ACC112 (cell line): ENCODE data around the gene C19orf67.
"Not testable (repeated sequence)": the region's sequence is repeated elsewhere in the genome, so short reads cannot be mapped to it uniquely, and the experiment has no call there.

Experiments
- H2AFZ ChIP-seq: fragments of 200-600 bp; sonication (generic); one replicate; pipeline ENCODE4 v1.6.0; 2017; ENCODE audit warnings: antibody characterized with exemption, low read length; ENCODE audit not compliant: unreplicated experiment
- H3K27ac ChIP-seq: fragments of 200-600 bp; sonication (generic); 2 replicates; pipeline ENCODE4 v1.5.1; 2014; ENCODE audit warnings: low read depth, mild to moderate bottlenecking, antibody characterized with exemption, low read length, moderate library complexity
- H3K27me3 ChIP-seq: fragments of 200-600 bp; sonication (generic); 2 replicates; pipeline ENCODE4 v1.6.1; 2014; ENCODE audit warnings: mild to moderate bottlenecking, antibody characterized with exemption, low read length, moderate library complexity, mixed read lengths; ENCODE audit not compliant: insufficient read depth
- H3K36me3 ChIP-seq: fragments of 200-600 bp; sonication (generic); 2 replicates; pipeline ENCODE4 v1.6.1; 2016; ENCODE audit warnings: mild to moderate bottlenecking, antibody characterized with exemption, low read length, moderate library complexity, mixed read lengths; ENCODE audit not compliant: insufficient read depth
- H3K4me1 ChIP-seq: fragments of 200-600 bp; sonication (generic); one replicate; pipeline ENCODE4 v1.6.1; 2016; ENCODE audit warnings: low read length, mixed read lengths; ENCODE audit not compliant: insufficient read depth, unreplicated experiment, control insufficient read depth
- H3K4me3 ChIP-seq: fragments of 200-600 bp; sonication (generic); 2 replicates; pipeline ENCODE4 v1.5.1; 2014; ENCODE audit warnings: mild to moderate bottlenecking, low read depth, low read length
- H3K79me2 ChIP-seq: fragments of 200-600 bp; sonication (generic); one replicate; pipeline ENCODE4 v1.6.0; 2016; ENCODE audit warnings: low read length; ENCODE audit not compliant: control insufficient read depth, unreplicated experiment, insufficient read depth

The C19orf67 gene

GRCh38 chr19:14055396-14055795 is 30.2 kb downstream of the C19orf67 start:
- Histone ChIP-seq H2AFZ (no peak overlapping the region), H3K27me3 (peaks cover 7% of the 10 kb centered on the region), H3K36me3 (no peaks in the 10 kb centered on the region), H3K27ac (no peak overlapping the region), H3K79me2 (no peaks in the 10 kb centered on the region), H3K4me1 (peaks cover 3% of the 10 kb centered on the region), H3K4me3 (no peak overlapping the region)

- Histone ChIP-seq H3K4me1 (peaks cover 3% of the 10 kb centered on the region), H3K27ac (no peak overlapping the region), H3K79me2 (no peaks in the 10 kb centered on the region), H2AFZ (no peak overlapping the region), H3K27me3 (peaks cover 7% of the 10 kb centered on the region), H3K4me3 (no peak overlapping the region), H3K36me3 (no peaks in the 10 kb centered on the region)
Measured at GRCh38 chr19:14054721-14055120, 30.9 kb downstream of the C19orf67 start.

- no peak overlapping the region for H2AFZ ChIP-seq
- no peaks in the 10 kb centered on the region for H3K36me3 ChIP-seq
- H3K79me2 ChIP-seq = no peaks in the 10 kb centered on the region
- H3K27ac ChIP-seq = no peak overlapping the region
- peaks cover 3% of the 10 kb centered on the region for H3K4me1 ChIP-seq
- peaks cover 7% of the 10 kb centered on the region for H3K27me3 ChIP-seq
- H3K4me3 ChIP-seq = no peak overlapping the region
Measured at GRCh38 chr19:14054099-14054498, 31.5 kb downstream of the C19orf67 start.

GRCh38 chr19:14053500-14053899 is 32.1 kb downstream of the C19orf67 start:
- Histone ChIP-seq H2AFZ (no peak overlapping the region), H3K27me3 (peaks cover 3% of the 10 kb centered on the region), H3K79me2 (no peaks in the 10 kb centered on the region), H3K27ac (no peak overlapping the region), H3K4me3 (no peak overlapping the region), H3K36me3 (no peaks in the 10 kb centered on the region), H3K4me1 (peaks cover 3% of the 10 kb centered on the region)

GRCh38 chr19:14053032-14053431 is 32.6 kb downstream of the C19orf67 start:
- H3K4me1 ChIP-seq = no peaks in the 10 kb centered on the region
- no peaks in the 10 kb centered on the region for H3K27me3 ChIP-seq
- H3K36me3 ChIP-seq = no peaks in the 10 kb centered on the region
- no peaks in the 10 kb centered on the region for H3K79me2 ChIP-seq
- H3K27ac ChIP-seq = no peak overlapping the region
- H2AFZ ChIP-seq = no peak overlapping the region
- no peak overlapping the region for H3K4me3 ChIP-seq

- Histone ChIP-seq H3K79me2 (no peaks in the 10 kb centered on the region), H2AFZ (no peak overlapping the region), H3K4me1 (no peaks in the 10 kb centered on the region), H3K4me3 (no peak overlapping the region), H3K36me3 (no peaks in the 10 kb centered on the region), H3K27ac (no peak overlapping the region), H3K27me3 (no peaks in the 10 kb centered on the region)
Measured at GRCh38 chr19:14052470-14052869, 33.1 kb downstream of the C19orf67 start.

- H3K4me3 ChIP-seq = no peak overlapping the region
- H3K36me3 ChIP-seq = no peaks in the 10 kb centered on the region
- H3K4me1 ChIP-seq = no peaks in the 10 kb centered on the region
- no peaks in the 10 kb centered on the region for H3K79me2 ChIP-seq
- H2AFZ ChIP-seq = no peak overlapping the region
- H3K27ac ChIP-seq = no peak overlapping the region
- no peaks in the 10 kb centered on the region for H3K27me3 ChIP-seq
Measured at GRCh38 chr19:14051980-14052379, 33.6 kb downstream of the C19orf67 start.

- H3K27ac ChIP-seq, H3K4me3 ChIP-seq, H3K36me3 ChIP-seq, H3K27me3 ChIP-seq, H2AFZ ChIP-seq, H3K4me1 ChIP-seq, H3K79me2 ChIP-seq: not testable (repeated sequence)
Measured at GRCh38 chr19:14050961-14051360, 34.6 kb downstream of the C19orf67 start.

- no peak overlapping the region for H3K27ac ChIP-seq
- H3K4me3 ChIP-seq = no peak overlapping the region
- H3K36me3 ChIP-seq = no peaks in the 10 kb centered on the region
- no peak overlapping the region for H2AFZ ChIP-seq
- H3K27me3 ChIP-seq = no peaks in the 10 kb centered on the region
- no peaks in the 10 kb centered on the region for H3K79me2 ChIP-seq
- H3K4me1 ChIP-seq = no peaks in the 10 kb centered on the region
Measured at GRCh38 chr19:14050512-14050911, 35.1 kb downstream of the C19orf67 start.

- Histone ChIP-seq H3K4me3 (no peak overlapping the region), H3K27me3 (no peaks in the 10 kb centered on the region), H2AFZ (no peak overlapping the region), H3K36me3 (no peaks in the 10 kb centered on the region), H3K27ac (no peak overlapping the region), H3K4me1 (no peaks in the 10 kb centered on the region), H3K79me2 (no peaks in the 10 kb centered on the region)
Measured at GRCh38 chr19:14048443-14049153, 37.0 kb downstream of the C19orf67 start.

- not testable (repeated sequence) for H3K27me3 ChIP-seq, H3K4me3 ChIP-seq, H3K36me3 ChIP-seq, H3K4me1 ChIP-seq, H3K27ac ChIP-seq, H2AFZ ChIP-seq, H3K79me2 ChIP-seq
Measured at GRCh38 chr19:14047866-14048265, 37.7 kb downstream of the C19orf67 start.
